GM19328 (cell line): ENCODE measurements around the gene UBAP1L.

Experiments used
- ATAC-seq: cut with Tn5 transposase; IDR thresholded peaks from one replicate; pipeline ENCODE4 v1.9.1; 2021; ENCODE audit warnings: mild to moderate bottlenecking, moderate library complexity; ENCODE audit not compliant: unreplicated experiment

UBAP1L gene

GRCh38 chr15:65067317-65067644, 47.7 kb downstream of the UBAP1L start:
- no peak for ATAC-seq

- no peak for ATAC-seq
These were observed 48.2 kb downstream of the UBAP1L start for GRCh38 chr15:65066635-65067316.

GRCh38 chr15:65066001-65066634, 48.9 kb downstream of the UBAP1L start:
- no peak for ATAC-seq

GRCh38 chr15:65062726-65063125, 52.3 kb downstream of the UBAP1L start:
- no peak for ATAC-seq

GRCh38 chr15:65062061-65062460, 52.9 kb downstream of the UBAP1L start:
- no peak for ATAC-seq

GRCh38 chr15:65060641-65061397, 54.2 kb downstream of the UBAP1L start:
- no peak for ATAC-seq

GRCh38 chr15:65059931-65060596, 54.9 kb downstream of the UBAP1L start:
- no peak for ATAC-seq

- no peak for ATAC-seq
These were observed 55.6 kb downstream of the UBAP1L start for GRCh38 chr15:65059369-65059750.

GRCh38 chr15:65058394-65059368, 56.3 kb downstream of the UBAP1L start:
- ATAC-seq, result no peak

- ATAC-seq, result no peak
These were observed 57.5 kb downstream of the UBAP1L start for GRCh38 chr15:65057549-65057940.

- ATAC-seq, result no peak
These were observed 58.0 kb downstream of the UBAP1L start for GRCh38 chr15:65056868-65057548.

- no peak for ATAC-seq
These were observed 58.9 kb downstream of the UBAP1L start for GRCh38 chr15:65056106-65056505.

- ATAC-seq, result no peak
These were observed 59.7 kb downstream of the UBAP1L start for GRCh38 chr15:65055201-65055870.

GRCh38 chr15:65054333-65055200, 60.4 kb downstream of the UBAP1L start:
- no peak for ATAC-seq

GRCh38 chr15:65052956-65053355, 62.0 kb downstream of the UBAP1L start:
- ATAC-seq, result no peak

- ATAC-seq, result no peak
These were observed 63.7 kb downstream of the UBAP1L start for GRCh38 chr15:65051266-65051665.

- ATAC-seq, result no peak
These were observed 64.7 kb downstream of the UBAP1L start for GRCh38 chr15:65050270-65050669.

GRCh38 chr15:65049418-65049840, 65.6 kb downstream of the UBAP1L start:
- peak; percentile 82 for ATAC-seq
